Activated CD4-positive, alpha-beta T cell treated with anti-CD3 and anti-CD28 coated beads for 36 hours (primary cell): ENCODE data around the gene SMC6. TPM values are rescaled to one million over a fixed set of nuclear protein-coding genes. Genes with fewer than 3 reads are reported as not detected.

Source experiments
- ATAC-seq: fragments of 200-7000 bp; cut with Tn5 transposase; one replicate; pipeline ENCODE4 v1.10.0; 2021; ENCODE audit warnings: mild to moderate bottlenecking, moderate library complexity
- CTCF ChIA-PET: fragments of 350-600 bp; sonication (Branson Sonifier 250); formaldehyde crosslinking; loops from one replicate; lab custom pipeline; 2021; ENCODE audit warnings: antibody characterized with exemption; lab: Charles Lee
- POLR2A ChIA-PET: fragments of 350-600 bp; sonication (Branson Sonifier 250); formaldehyde crosslinking; loops from one replicate; lab custom pipeline; 2021; ENCODE audit warnings: antibody characterized with exemption, inconsistent platforms; lab: Charles Lee
- DNase-seq: peaks from one replicate; pipeline ENCODE4 v3.0.0-alpha.2; 2020
- H3K27ac Mint-ChIP-seq: one replicate; pipeline ENCODE4 v1.8.0; 2021; ENCODE audit warnings: mixed read lengths
- H3K27me3 Mint-ChIP-seq: one replicate; pipeline ENCODE4 v1.8.0; 2021; ENCODE audit warnings: mixed read lengths
- H3K36me3 Mint-ChIP-seq: one replicate; pipeline ENCODE4 v1.8.0; 2021; ENCODE audit warnings: low read depth, mixed read lengths
- H3K4me1 Mint-ChIP-seq: one replicate; pipeline ENCODE4 v1.8.0; 2021; ENCODE audit warnings: mixed read lengths
- H3K4me3 Mint-ChIP-seq: one replicate; pipeline ENCODE4 v1.8.0; 2021; ENCODE audit warnings: mild to moderate bottlenecking, moderate library complexity, mixed read lengths
- H3K9me3 Mint-ChIP-seq: one replicate; pipeline ENCODE4 v1.8.0; 2021; ENCODE audit warnings: low read depth, mixed read lengths
- intact Hi-C, 2 experiments: fragments of 100-400 bp; cut with DNase I in 1 of 2; cut with micrococcal nuclease in 1 of 2; formaldehyde crosslinking; loops; one replicate each; pipeline versions ENCODE4 v1.14.2 to v1.15.1; 2022 to 2024; cut with DNase I, micrococcal nuclease
- total RNA-seq, 2 experiments: library from RNA; stranded (reverse); gene quantifications; one replicate each; pipeline ENCODE4 v1.2.3, GENCODE V29; 2021

The SMC6 gene
- total RNA-seq, 2 experiments from 2014 or later: 25.4 to 26.3 TPM

DNA sequence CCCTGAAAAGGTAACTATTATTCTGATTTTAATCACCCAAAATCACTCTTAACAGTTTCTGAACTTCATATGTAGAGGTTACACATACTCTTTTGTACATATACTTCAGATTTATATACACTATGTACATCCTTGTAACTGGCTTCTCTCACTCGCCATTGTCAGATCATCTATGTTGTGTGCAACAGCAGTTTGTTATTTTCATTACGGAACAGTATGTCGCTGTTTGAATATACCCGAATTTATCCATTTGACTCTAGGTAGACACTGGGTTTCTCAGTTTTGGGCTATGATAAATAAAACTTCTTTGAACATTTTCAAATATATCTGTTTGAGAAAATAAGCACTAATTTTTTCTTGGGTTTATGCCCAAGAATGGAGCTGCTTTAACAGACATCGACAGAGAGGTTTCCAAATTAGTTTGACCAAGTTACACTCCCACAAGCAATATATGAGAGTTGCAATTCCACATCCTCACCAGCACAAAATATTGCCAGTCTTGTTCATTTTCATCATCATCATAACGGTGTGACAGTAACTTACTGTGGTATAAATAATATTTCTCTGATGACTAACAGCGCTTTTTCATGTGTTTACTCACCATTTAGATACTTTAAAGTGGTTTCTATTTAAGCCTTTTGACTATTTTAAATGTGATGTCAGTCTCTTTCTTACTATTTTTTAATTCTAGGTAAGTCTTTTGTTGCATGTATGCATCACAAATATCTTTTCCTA, 80.9 kb downstream of the SMC6 start:
- intact Hi-C loops: loop anchor here (5.0 to 10.0 kb wide), 2 partner anchors 200 to 358 kb away; no protein-coding TSS in a partner anchor
- ChIA-PET POLR2A (interaction anchor here (0.5 kb wide), 1 partner anchor 31 kb away, joined by 3 read pairs; no protein-coding TSS in a partner anchor), CTCF (interaction anchor here (0.9 to 7.1 kb wide), 10 partner anchors 8 to 60 kb away, joined by 3 to 111 read pairs (median 8); no protein-coding TSS in a partner anchor)
- DNase-seq (no peak), ATAC-seq (peak; percentile 90)
- Mint-ChIP-seq H3K27ac (no peak overlapping the region), H3K4me3 (no peak overlapping the region), H3K4me1 (peaks cover 18% of the 10 kb centered on the region), H3K27me3 (no peaks in the 10 kb centered on the region), H3K9me3 (no peaks in the 10 kb centered on the region), H3K36me3 (peaks cover 24% of the 10 kb centered on the region)

DNA sequence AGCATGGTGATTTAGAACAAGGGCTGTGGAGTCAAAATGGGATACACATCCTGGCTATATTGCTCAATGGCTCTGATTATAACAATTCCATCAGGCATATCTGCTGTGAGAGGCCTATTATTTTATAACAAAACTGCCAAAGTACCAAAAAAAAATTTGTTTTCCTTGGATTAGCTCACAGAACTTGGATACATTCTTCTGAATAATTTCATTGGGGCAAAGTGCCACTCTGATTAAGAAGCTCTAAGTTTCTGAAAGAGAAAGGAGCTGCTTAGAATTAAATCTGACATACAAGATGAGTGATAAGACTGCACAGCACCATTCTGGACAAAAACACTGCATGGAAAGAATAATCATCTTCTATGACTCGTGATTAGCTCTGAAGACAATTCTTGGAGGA, 85.7 kb downstream of the SMC6 start:
- no peak for ATAC-seq
- Mint-ChIP-seq H3K36me3 (peaks cover 37% of the 10 kb centered on the region), H3K27ac (no peak overlapping the region), H3K9me3 (no peaks in the 10 kb centered on the region), H3K27me3 (no peaks in the 10 kb centered on the region), H3K4me1 (peaks cover 9% of the 10 kb centered on the region), H3K4me3 (no peak overlapping the region)
- POLR2A ChIA-PET: no interaction called here
- no peak for DNase-seq
- intact Hi-C loops: no loop called here
- CTCF ChIA-PET: interaction anchor here (0.9 to 7.1 kb wide), 5 partner anchors 12 to 41 kb away, joined by 3 to 111 read pairs (median 3); no protein-coding TSS in a partner anchor

DNA sequence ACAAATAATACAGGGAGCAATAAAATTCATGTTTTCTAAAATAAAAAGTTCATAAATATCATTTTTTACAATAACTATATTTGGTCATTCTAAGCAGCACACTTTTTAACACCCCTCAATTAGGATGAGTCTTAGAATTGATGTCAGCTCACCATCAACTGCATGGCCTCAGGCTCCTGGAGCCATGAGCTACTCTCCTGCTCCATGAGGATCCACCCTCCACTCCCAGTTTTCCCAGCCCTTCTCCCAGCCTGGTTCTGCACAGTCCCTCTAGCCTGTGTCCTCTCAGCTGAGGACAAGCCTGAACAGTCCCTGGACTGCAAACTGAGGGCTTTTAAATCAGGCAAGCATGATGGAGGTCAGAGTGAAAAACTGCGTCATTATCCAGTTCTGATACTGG, 89.1 kb downstream of the SMC6 start:
- Mint-ChIP-seq H3K27me3 (no peaks in the 10 kb centered on the region), H3K36me3 (peaks cover 37% of the 10 kb centered on the region), H3K4me3 (no peak overlapping the region), H3K27ac (no peak overlapping the region), H3K4me1 (peaks cover 1% of the 10 kb centered on the region), H3K9me3 (no peaks in the 10 kb centered on the region)
- ChIA-PET CTCF (no interaction called here), POLR2A (no interaction called here)
- ATAC-seq: no peak
- DNase-seq: no peak
- intact Hi-C loops: no loop called here

DNA sequence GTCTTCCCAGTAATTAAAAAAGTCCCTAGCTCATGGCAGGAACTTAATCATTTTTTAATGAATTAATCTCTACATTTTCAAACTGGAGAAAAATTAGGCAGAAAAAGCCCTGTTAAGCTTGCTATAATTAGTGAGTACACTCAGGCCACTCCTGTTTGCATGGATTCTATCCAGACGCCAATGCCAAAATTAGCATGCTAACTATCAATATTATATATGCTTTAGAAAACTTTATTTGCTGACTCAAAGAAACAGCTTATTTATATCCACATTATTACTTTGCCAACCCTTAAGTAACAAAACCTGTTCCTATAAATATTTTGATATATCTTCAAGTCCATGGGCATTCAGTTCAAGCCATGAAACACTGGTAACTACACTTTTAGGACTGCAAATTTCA, 90.9 kb downstream of the SMC6 start:
- intact Hi-C loops: no loop called here
- POLR2A ChIA-PET: no interaction called here
- H3K27me3 Mint-ChIP-seq: no peaks in the 10 kb centered on the region
- H3K27ac Mint-ChIP-seq: no peak overlapping the region
- DNase-seq (no peak), ATAC-seq (no peak)
- no peak overlapping the region for H3K4me3 Mint-ChIP-seq
- peaks cover 24% of the 10 kb centered on the region for H3K36me3 Mint-ChIP-seq
- CTCF ChIA-PET: interaction anchor here (0.8 to 1.4 kb wide), 2 partner anchors 9 to 17 kb away, joined by 4 to 6 read pairs; no protein-coding TSS in a partner anchor
- H3K4me1 Mint-ChIP-seq: peaks cover 18% of the 10 kb centered on the region
- no peaks in the 10 kb centered on the region for H3K9me3 Mint-ChIP-seq

DNA sequence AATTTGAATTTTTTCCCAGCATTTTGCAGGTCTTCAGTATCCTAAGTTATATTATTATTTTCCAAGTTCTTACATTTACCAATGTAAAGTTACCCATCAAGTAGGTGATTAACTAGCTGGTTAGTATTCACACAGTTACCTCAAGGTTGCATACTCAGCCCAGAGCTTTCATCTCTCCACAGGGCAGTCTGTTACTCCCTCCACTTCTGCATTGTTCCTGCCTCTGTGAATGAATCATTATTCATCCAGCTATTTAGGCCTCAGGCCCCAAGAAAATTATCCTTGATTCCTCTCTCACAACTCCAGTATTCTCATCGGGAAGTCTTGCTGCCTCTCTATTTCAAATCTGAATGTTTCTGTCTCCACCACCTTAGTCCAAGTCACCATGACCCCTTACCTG, 92.2 kb downstream of the SMC6 start:
- ChIA-PET CTCF (interaction anchor here (2.5 to 2.6 kb wide), 2 partner anchors 10 to 15 kb away, joined by 8 to 18 read pairs; no protein-coding TSS in a partner anchor), POLR2A (no interaction called here)
- Mint-ChIP-seq H3K4me1 (peaks cover 19% of the 10 kb centered on the region), H3K27me3 (no peaks in the 10 kb centered on the region), H3K4me3 (no peak overlapping the region), H3K9me3 (no peaks in the 10 kb centered on the region), H3K27ac (no peak overlapping the region), H3K36me3 (peaks cover 23% of the 10 kb centered on the region)
- intact Hi-C loops: no loop called here
- no peak for DNase-seq
- ATAC-seq: no peak

DNA sequence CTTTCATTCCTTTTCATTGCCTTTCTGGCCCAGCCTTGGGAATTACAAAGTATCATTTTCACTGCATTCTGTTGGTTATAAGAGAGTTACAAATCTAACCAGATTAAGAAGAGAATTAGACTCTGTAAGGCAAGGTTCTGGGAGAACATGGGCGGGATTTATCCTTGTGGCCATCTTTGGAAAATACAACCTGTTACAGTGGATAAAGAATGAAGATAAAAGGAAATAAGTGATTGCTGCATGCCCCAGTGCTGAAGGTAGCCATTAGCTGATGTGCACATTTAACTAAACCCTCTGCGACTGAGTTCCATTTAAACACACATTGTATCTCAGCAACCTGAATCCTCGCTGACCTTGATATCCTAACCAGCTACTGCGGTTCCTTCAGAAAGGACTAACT, 93.4 kb downstream of the SMC6 start:
- Mint-ChIP-seq H3K27ac (no peak overlapping the region), H3K4me1 (peaks cover 19% of the 10 kb centered on the region), H3K27me3 (no peaks in the 10 kb centered on the region), H3K9me3 (no peaks in the 10 kb centered on the region), H3K4me3 (no peak overlapping the region), H3K36me3 (peaks cover 19% of the 10 kb centered on the region)
- intact Hi-C loops: no loop called here
- CTCF ChIA-PET: interaction anchor here (2.5 to 2.6 kb wide), 2 partner anchors 11 to 14 kb away, joined by 8 to 18 read pairs; no protein-coding TSS in a partner anchor
- ATAC-seq (no peak), DNase-seq (no peak)
- POLR2A ChIA-PET: interaction anchor here (0.7 kb wide), 1 partner anchor 64 kb away, joined by 3 read pairs; no protein-coding TSS in a partner anchor

DNA sequence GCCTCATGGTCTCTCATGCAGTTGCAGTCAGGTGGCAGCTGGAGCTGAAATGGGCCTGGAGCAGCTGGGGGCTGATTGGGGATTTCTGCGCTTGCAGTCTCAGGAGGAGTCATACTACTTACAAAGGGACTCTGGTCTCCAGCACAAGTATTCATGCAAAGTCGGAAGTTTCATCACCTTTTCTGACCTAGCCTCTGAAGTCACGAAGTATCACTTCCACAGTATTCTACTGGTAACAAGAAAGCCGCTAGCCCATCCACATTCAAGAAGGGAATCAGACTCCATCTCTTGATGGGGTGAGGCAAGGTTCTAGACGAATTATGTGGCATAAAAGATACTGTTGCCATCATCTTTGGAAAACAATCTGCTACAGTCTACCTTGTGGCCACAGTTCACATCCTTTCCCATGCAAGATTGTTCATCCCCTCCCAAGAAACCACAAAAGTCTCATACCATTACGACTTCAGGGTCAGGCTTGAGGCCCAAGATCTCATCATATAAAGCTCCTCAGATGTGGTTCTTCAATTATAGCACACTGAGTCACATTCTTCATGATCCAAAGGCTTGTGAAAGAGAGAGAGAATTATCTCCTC, 95.3 kb downstream of the SMC6 start:
- intact Hi-C loops: no loop called here
- H3K4me3 Mint-ChIP-seq: no peak overlapping the region
- CTCF ChIA-PET: interaction anchor here (1.0 to 4.2 kb wide), 3 partner anchors 13 to 15 kb away, joined by 3 to 16 read pairs (median 10); no protein-coding TSS in a partner anchor
- DNase-seq (peak; percentile 43), ATAC-seq (peak; percentile 89)
- POLR2A ChIA-PET: interaction anchor here (0.7 kb wide), 2 partner anchors 59 to 347 kb away, joined by 3 read pairs; no protein-coding TSS in a partner anchor
- H3K36me3 Mint-ChIP-seq: peaks cover 11% of the 10 kb centered on the region
- peak overlapping the region; percentile 24 for H3K27ac Mint-ChIP-seq
- H3K9me3 Mint-ChIP-seq: no peaks in the 10 kb centered on the region
- no peaks in the 10 kb centered on the region for H3K27me3 Mint-ChIP-seq
- H3K4me1 Mint-ChIP-seq: peaks cover 19% of the 10 kb centered on the region

DNA sequence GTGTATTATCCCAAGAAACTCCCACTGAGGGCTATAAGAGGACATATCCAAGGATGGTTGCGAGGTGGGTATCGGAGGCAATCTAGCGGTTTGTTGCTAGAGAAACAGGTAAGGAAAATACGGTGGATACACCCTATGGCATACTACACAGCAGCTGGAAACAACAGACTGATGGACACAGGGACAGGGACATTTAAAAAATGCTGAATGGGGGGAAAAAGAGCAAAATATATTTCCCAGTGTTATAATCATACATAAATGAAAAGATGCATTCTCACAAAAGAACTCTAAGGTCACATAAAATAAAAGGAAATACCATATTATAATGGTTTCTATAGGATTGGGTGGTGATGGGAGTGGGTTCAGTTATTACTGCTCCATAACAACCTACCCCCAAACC, 95.9 kb downstream of the SMC6 start:
- Mint-ChIP-seq H3K4me1 (peaks cover 19% of the 10 kb centered on the region), H3K36me3 (peaks cover 7% of the 10 kb centered on the region), H3K9me3 (no peaks in the 10 kb centered on the region), H3K4me3 (no peak overlapping the region), H3K27ac (no peak overlapping the region), H3K27me3 (no peaks in the 10 kb centered on the region)
- DNase-seq (no peak), ATAC-seq (no peak)
- intact Hi-C loops: no loop called here
- ChIA-PET CTCF (interaction anchor here (4.2 kb wide), 1 partner anchor 12 kb away, joined by 16 read pairs; no protein-coding TSS in a partner anchor), POLR2A (interaction anchor here (0.7 kb wide), 2 partner anchors 60 to 347 kb away, joined by 3 read pairs; no protein-coding TSS in a partner anchor)

DNA sequence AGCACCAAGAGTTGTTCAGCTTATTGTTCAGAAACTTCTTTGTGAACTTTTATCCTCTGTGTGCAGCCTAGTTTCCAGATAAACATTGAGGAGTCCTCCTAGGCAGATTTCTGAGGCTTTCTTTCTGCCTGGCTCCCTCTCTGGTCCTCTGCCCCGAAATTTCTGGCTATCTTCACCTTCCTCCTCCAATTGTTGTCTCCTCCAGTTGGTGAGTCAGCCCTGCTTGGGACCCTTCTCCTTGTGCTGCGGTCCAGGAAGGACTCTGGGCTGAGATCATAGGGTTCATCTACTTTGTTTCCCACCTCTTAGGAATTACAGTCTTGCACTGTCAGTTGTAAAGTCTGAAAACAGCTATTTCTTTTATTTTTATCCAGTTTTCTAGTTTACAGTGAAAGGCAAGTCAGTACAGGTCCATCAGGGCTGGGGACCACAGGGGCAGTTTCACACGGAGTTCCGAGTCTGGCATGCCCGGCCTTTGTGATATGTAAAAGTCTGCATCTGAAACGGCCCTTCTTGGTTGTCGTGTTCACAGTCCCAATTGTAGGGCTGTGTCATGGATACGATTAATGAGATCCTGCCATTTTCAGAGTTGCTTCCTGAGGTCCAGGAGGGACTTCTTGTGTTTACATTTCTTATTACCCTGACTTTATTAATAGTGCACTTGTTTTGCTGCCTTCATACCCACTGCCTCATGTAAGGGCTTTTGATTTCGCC, 100.8 kb downstream of the SMC6 start:
- Mint-ChIP-seq H3K36me3 (peaks cover 2% of the 10 kb centered on the region), H3K27ac (no peak overlapping the region), H3K27me3 (no peaks in the 10 kb centered on the region), H3K4me1 (peaks cover 2% of the 10 kb centered on the region), H3K9me3 (no peaks in the 10 kb centered on the region), H3K4me3 (no peak overlapping the region)
- ChIA-PET CTCF (interaction anchor here (0.6 to 1.5 kb wide), 2 partner anchors 15 to 177 kb away, joined by 3 read pairs; no protein-coding TSS in a partner anchor), POLR2A (no interaction called here)
- DNase-seq: no peak
- ATAC-seq: no peak
- intact Hi-C loops: no loop called here

DNA sequence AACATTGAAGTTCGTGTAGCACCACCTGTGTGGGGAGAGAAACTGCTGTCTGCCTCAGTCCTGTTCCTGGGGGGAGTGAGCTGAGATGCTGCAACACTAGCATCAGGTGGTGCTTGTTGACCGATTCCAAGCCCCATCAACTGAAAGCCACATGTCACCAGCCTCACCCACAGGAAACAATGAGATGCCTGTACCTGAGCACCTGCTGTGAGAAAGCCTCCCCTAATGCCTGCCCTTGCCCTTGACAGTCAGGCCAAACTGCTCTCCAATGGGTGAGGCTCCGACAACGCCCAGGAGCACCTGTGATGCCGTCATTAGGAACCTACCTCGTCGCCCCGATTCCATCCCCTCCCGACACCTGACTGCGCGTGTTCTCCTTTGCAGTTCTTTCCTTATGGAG, 104.6 kb downstream of the SMC6 start:
- no peaks in the 10 kb centered on the region for H3K36me3 Mint-ChIP-seq
- H3K27ac Mint-ChIP-seq: no peak overlapping the region
- no peak overlapping the region for H3K4me3 Mint-ChIP-seq
- ChIA-PET CTCF (interaction anchor here (0.5 kb wide), 1 partner anchor 92 kb away, joined by 3 read pairs; no protein-coding TSS in a partner anchor), POLR2A (no interaction called here)
- H3K9me3 Mint-ChIP-seq: no peaks in the 10 kb centered on the region
- no peaks in the 10 kb centered on the region for H3K27me3 Mint-ChIP-seq
- DNase-seq (no peak), ATAC-seq (no peak)
- H3K4me1 Mint-ChIP-seq: peaks cover 11% of the 10 kb centered on the region
- intact Hi-C loops: no loop called here

DNA sequence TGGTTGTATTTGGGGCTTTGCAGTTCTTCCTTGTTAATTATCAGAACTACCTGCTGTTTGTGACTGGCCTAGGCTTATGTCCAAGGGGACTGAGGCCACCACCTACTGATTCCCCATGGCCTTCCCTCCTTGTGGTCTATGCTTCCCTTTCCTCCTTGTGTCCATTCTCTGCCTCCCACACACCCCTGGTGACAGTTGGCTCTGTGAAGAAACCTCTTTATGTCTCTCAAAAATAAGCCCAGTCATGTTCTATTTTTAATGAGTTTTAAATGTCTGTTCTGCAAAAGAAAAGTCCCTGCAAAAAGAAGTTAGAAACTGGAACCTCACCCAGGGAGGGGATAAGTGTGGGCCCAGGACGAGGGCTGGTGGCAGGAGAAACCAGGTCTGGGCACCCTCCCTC, 105.0 kb downstream of the SMC6 start:
- peaks cover 11% of the 10 kb centered on the region for H3K4me1 Mint-ChIP-seq
- ATAC-seq (no peak), DNase-seq (no peak)
- ChIA-PET CTCF (interaction anchor here (0.5 to 6.2 kb wide), 2 partner anchors 22 to 91 kb away, joined by 3 to 111 read pairs; no protein-coding TSS in a partner anchor), POLR2A (no interaction called here)
- intact Hi-C loops: no loop called here
- no peaks in the 10 kb centered on the region for H3K9me3 Mint-ChIP-seq
- no peak overlapping the region for H3K4me3 Mint-ChIP-seq
- H3K36me3 Mint-ChIP-seq: no peaks in the 10 kb centered on the region
- H3K27ac Mint-ChIP-seq: no peak overlapping the region
- H3K27me3 Mint-ChIP-seq: no peaks in the 10 kb centered on the region
